Gastroesophageal sphincter (tissue), 3 donors: ENCODE data around the gene ADGRL2.

Experiments used
- CTCF ChIP-seq, 4 experiments: fragments of 200-600 bp in 2 of 4; fragments of 450-650 bp in 2 of 4; sonication (generic) in 1 of 4; IDR thresholded peaks; one replicate each; pipeline ENCODE4 v1.5.1; 2017 to 2019; ENCODE audit warnings: antibody characterized with exemption in 4 of 4, mild to moderate bottlenecking in 2 of 4, moderate library complexity in 2 of 4
- POLR2A ChIP-seq, 2 donors: fragments of 450-650 bp; IDR thresholded peaks; one replicate each; pipeline ENCODE4 v1.6.1; 2017; ENCODE audit warnings: antibody characterized with exemption in 2 of 2, mild to moderate bottlenecking in 2 of 2, moderate library complexity in 1 of 2
- POLR2AphosphoS5 ChIP-seq: sonication (generic); formaldehyde crosslinking; IDR thresholded peaks from one replicate; pipeline ENCODE4 v1.6.1; 2017; ENCODE audit warnings: antibody characterized with exemption

- TF ChIP-seq CTCF (IDR thresholded peaks at IDR 0.05) (no peak), POLR2A (IDR thresholded peaks at IDR 0.05) (no peak), POLR2AphosphoS5 (no peak)
Observed at GRCh38 chr1:81869307-81869706, 68.6 kb downstream of the ADGRL2 start.
